NCI-H510A (cell line): ENCODE results near the gene LINC00237.

Experiments used
- DNase-seq: peaks from one replicate; lab custom pipeline; 2025; lab: John Stamatoyannopoulos, UW

LINC00237 gene

DNA sequence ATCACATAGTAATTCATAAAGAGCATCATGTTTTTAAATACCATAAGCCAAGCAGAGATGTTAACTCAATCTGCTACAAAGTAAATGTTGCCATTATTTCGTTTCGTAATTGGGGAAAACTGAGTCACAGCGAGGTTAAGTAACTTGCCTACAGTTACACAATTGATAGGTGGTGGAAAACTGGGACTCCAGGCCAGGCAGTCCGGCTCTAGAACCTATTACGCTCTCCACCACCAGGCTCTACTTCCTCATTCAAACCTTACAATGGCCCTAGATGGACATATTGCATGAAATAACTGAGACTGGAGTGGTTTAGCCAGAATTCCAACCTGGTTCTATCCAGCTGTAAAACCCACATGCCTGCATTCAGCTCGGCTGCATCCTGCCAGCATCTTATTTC lies 58.2 kb downstream of the LINC00237 start:
- no peak for DNase-seq

DNA sequence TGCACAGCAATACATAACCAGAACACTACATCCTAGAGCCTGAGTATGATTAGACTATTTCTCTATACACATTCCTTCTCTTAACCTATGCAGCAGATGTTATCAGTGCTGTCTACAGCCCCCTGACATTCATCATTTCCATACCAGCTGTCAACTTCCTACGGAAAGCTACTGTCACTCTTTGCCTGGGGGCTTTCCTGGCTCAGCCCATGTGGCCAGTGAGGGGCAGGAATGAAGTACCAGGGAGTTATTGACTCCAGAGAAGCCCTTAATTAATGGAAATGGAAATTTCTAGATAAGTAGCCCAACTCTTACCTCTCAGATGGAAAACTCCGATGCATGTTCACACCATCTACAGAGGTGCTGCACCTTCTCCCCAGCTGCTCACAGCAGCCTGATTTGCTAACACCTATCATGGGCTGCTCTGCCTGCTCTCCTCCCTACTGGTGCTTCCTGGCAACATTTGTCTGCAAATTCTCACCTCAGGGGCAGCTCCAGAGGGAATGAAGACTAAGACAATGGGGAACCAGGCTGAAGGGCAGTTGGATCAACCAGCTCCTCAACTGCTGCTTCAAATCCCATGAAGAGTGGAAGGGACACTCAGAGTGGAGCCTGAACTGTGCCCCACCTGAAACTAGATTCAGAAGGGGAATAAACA lies 59.6 kb downstream of the LINC00237 start:
- no peak for DNase-seq
